Loucy (cell line): ENCODE results near the gene IPO9.

ENCODE experiments used
- EZH2phosphoT487 ChIP-seq: fragments of 200-600 bp; IDR thresholded peaks from 2 replicates; pipeline ENCODE4 v1.6.1; 2018; ENCODE audit warnings: antibody characterized with exemption, mild to moderate bottlenecking, moderate library complexity, borderline replicate concordance
- TF ChIP-seq, protein P1 (sequence below): fragments of 200-600 bp; sonication (generic); conservative IDR thresholded peaks from 2 replicates; pipeline ENCODE4 v1.5.1; 2014; ENCODE audit warnings: mild to moderate bottlenecking, antibody characterized with exemption, low read length

DNA sequence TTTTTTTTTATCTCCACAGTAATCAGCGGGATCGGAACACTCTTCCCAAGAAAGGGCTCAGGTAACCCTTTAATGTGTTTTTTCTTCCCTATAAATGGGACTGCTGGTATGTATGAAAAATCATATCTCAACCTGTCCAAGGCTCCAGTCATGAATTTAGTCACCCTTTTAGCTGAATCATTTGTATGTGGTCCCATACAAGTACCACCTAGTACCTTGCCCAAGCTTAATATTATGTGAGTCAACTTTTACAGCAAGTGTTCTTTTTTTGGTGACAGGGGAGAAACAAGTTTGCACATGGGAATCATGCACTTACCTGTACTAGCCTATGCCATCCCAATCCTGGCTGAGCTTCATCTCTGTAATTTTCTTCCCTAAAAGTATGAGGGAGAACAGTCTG lies 43.7 kb upstream of the IPO9 start:
- TF ChIP-seq, protein P1, sequence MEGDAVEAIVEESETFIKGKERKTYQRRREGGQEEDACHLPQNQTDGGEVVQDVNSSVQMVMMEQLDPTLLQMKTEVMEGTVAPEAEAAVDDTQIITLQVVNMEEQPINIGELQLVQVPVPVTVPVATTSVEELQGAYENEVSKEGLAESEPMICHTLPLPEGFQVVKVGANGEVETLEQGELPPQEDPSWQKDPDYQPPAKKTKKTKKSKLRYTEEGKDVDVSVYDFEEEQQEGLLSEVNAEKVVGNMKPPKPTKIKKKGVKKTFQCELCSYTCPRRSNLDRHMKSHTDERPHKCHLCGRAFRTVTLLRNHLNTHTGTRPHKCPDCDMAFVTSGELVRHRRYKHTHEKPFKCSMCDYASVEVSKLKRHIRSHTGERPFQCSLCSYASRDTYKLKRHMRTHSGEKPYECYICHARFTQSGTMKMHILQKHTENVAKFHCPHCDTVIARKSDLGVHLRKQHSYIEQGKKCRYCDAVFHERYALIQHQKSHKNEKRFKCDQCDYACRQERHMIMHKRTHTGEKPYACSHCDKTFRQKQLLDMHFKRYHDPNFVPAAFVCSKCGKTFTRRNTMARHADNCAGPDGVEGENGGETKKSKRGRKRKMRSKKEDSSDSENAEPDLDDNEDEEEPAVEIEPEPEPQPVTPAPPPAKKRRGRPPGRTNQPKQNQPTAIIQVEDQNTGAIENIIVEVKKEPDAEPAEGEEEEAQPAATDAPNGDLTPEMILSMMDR: no peak
- no peak for TF ChIP-seq EZH2phosphoT487
